DOHH2 (cell line): ENCODE results near the gene SH3GL1.

Source experiments
- H3F3A ChIP-seq: fragments of 200-600 bp; sonication (generic), shearing (Covaris generic); 2 replicates; pipeline ENCODE4 v1.6.0; 2016; ENCODE audit warnings: antibody characterized with exemption, mild to moderate bottlenecking; ENCODE audit not compliant: control insufficient read depth, insufficient read depth
- H3K27ac ChIP-seq: fragments of 200-600 bp; sonication (generic); 2 replicates; pipeline ENCODE4 v1.5.1; 2014; ENCODE audit warnings: low read depth, mild to moderate bottlenecking, low read length, moderate library complexity
- H3K27me3 ChIP-seq: fragments of 200-600 bp; sonication (generic); 2 replicates; pipeline ENCODE4 v1.6.1; 2014; ENCODE audit warnings: mild to moderate bottlenecking, low read length, mixed read lengths; ENCODE audit not compliant: control insufficient read depth
- H3K36me3 ChIP-seq: fragments of 200-600 bp; sonication (generic); 2 replicates; pipeline ENCODE4 v1.6.1; 2014; ENCODE audit warnings: mild to moderate bottlenecking, low read length, moderate library complexity, mixed read lengths; ENCODE audit not compliant: control insufficient read depth
- H3K4me1 ChIP-seq: fragments of 200-600 bp; sonication (generic); 2 replicates; pipeline ENCODE4 v1.6.1; 2014; ENCODE audit warnings: mild to moderate bottlenecking, low read length, mixed read lengths; ENCODE audit not compliant: control insufficient read depth
- H3K4me2 ChIP-seq: fragments of 200-600 bp; sonication (generic); 2 replicates; pipeline ENCODE4 v1.6.0; 2014; ENCODE audit warnings: mild to moderate bottlenecking, low read length, moderate library complexity
- H3K4me3 ChIP-seq: fragments of 200-600 bp; sonication (generic); 2 replicates; pipeline ENCODE4 v1.5.1; 2014; ENCODE audit warnings: mild to moderate bottlenecking, low read length, mixed read lengths
- H3K79me2 ChIP-seq: fragments of 200-600 bp; sonication (generic); 2 replicates; pipeline ENCODE4 v1.6.1; 2014; ENCODE audit warnings: mild to moderate bottlenecking, low read length, mixed read lengths; ENCODE audit not compliant: control insufficient read depth
- H3K9me2 ChIP-seq: fragments of 200-600 bp; sonication (generic); replicated peaks from 2 replicates; pipeline ENCODE4 v1.6.1; 2014; ENCODE audit warnings: mild to moderate bottlenecking, low read length, mixed read lengths; ENCODE audit not compliant: control insufficient read depth
- H3K9me3 ChIP-seq: fragments of 200-600 bp; sonication (generic); 2 replicates; pipeline ENCODE4 v1.6.1; 2014; ENCODE audit warnings: antibody characterized with exemption, low read length, mixed read lengths; ENCODE audit not compliant: control insufficient read depth, insufficient read depth
- H4K20me1 ChIP-seq: fragments of 200-600 bp; sonication (generic); 2 replicates; pipeline ENCODE4 v1.6.0; 2014; ENCODE audit warnings: low read depth, mild to moderate bottlenecking, antibody characterized with exemption, low read length, moderate library complexity; ENCODE audit not compliant: control insufficient read depth, insufficient read depth
- CTCF ChIP-seq: fragments of 200-600 bp; sonication (generic); IDR thresholded peaks from one replicate; pipeline ENCODE4 v1.5.1; 2014; ENCODE audit warnings: antibody characterized with exemption, mild to moderate bottlenecking, low read depth, low read length; ENCODE audit not compliant: poor library complexity, severe bottlenecking
- EZH2phosphoT487 ChIP-seq: fragments of 200-600 bp; sonication (generic); IDR thresholded peaks from 2 replicates; pipeline ENCODE4 v1.6.1; 2017; ENCODE audit warnings: borderline replicate concordance, mild to moderate bottlenecking, antibody characterized with exemption, low read length, moderate library complexity, mixed read lengths

SH3GL1 gene

GRCh38 chr19:4365791-4366665, 34.3 kb downstream of the SH3GL1 start:
- Histone ChIP-seq H3K36me3 (peaks cover 60% of the 10 kb centered on the region), H3K27me3 (no peaks in the 10 kb centered on the region)
- TF ChIP-seq CTCF (no peak), EZH2phosphoT487 (no peak)

GRCh38 chr19:4365341-4365740, 35.0 kb downstream of the SH3GL1 start:
- H3K36me3 ChIP-seq: peaks cover 64% of the 10 kb centered on the region
- no peak overlapping the region for H3K4me2 ChIP-seq
- no peak overlapping the region for H3K27ac ChIP-seq
- peaks cover 25% of the 10 kb centered on the region for H3K4me1 ChIP-seq
- no peaks in the 10 kb centered on the region for H3K9me2 ChIP-seq
- 0 out of 2 replicates have a peak, but pooled peaks cover 4% of the 10 kb centered on the region for H4K20me1 ChIP-seq
- H3K79me2 ChIP-seq: peaks cover 17% of the 10 kb centered on the region
- H3K9me3 ChIP-seq: no peaks in the 10 kb centered on the region
- no peak overlapping the region for H3K4me3 ChIP-seq
- no peak for TF ChIP-seq EZH2phosphoT487
- TF ChIP-seq CTCF: no peak
- H3K27me3 ChIP-seq: no peaks in the 10 kb centered on the region
- 0 out of 2 replicates have a peak, but pooled peaks cover 3% of the 10 kb centered on the region for H3F3A ChIP-seq

More at GRCh38 chr19:4365791-4366665, 34.3 kb downstream of the SH3GL1 start:
- no peak overlapping the region for H3K4me3 ChIP-seq
- H4K20me1 ChIP-seq: peaks cover 10% of the 10 kb centered on the region; the same call in 1 of the 2 replicates
- H3K9me2 ChIP-seq: no peaks in the 10 kb centered on the region
- H3K4me2 ChIP-seq: no peak overlapping the region
- peaks cover 32% of the 10 kb centered on the region for H3K4me1 ChIP-seq
- 0 out of 2 replicates have a peak, but pooled peaks cover 3% of the 10 kb centered on the region for H3F3A ChIP-seq
- no peaks in the 10 kb centered on the region for H3K9me3 ChIP-seq
- no peak overlapping the region for H3K27ac ChIP-seq
- peaks cover 24% of the 10 kb centered on the region for H3K79me2 ChIP-seq

GRCh38 chr19:4363571-4364304, 36.6 kb downstream of the SH3GL1 start:
- H3K4me1 ChIP-seq: peaks cover 9% of the 10 kb centered on the region
- TF ChIP-seq EZH2phosphoT487 (no peak), CTCF (no peak)
- H3K9me2 ChIP-seq: no peaks in the 10 kb centered on the region
- H3K4me3 ChIP-seq: no peak overlapping the region
- no peaks in the 10 kb centered on the region for H3K9me3 ChIP-seq
- H3K27ac ChIP-seq: no peak overlapping the region
- no peak overlapping the region for H3K4me2 ChIP-seq
- H3K79me2 ChIP-seq: peaks cover 9% of the 10 kb centered on the region
- H3K27me3 ChIP-seq: no peaks in the 10 kb centered on the region
- no peaks in the 10 kb centered on the region for H3F3A ChIP-seq
- peaks cover 74% of the 10 kb centered on the region for H3K36me3 ChIP-seq
- no peaks in the 10 kb centered on the region for H4K20me1 ChIP-seq
